COLO668 (cell line): Measurements from ENCODE around the gene REPIN1.

Experiments used
- DNase-seq: peaks from one replicate; lab custom pipeline; 2025; ENCODE audit not compliant: unreplicated experiment; lab: John Stamatoyannopoulos, UW

The REPIN1 gene

DNA sequence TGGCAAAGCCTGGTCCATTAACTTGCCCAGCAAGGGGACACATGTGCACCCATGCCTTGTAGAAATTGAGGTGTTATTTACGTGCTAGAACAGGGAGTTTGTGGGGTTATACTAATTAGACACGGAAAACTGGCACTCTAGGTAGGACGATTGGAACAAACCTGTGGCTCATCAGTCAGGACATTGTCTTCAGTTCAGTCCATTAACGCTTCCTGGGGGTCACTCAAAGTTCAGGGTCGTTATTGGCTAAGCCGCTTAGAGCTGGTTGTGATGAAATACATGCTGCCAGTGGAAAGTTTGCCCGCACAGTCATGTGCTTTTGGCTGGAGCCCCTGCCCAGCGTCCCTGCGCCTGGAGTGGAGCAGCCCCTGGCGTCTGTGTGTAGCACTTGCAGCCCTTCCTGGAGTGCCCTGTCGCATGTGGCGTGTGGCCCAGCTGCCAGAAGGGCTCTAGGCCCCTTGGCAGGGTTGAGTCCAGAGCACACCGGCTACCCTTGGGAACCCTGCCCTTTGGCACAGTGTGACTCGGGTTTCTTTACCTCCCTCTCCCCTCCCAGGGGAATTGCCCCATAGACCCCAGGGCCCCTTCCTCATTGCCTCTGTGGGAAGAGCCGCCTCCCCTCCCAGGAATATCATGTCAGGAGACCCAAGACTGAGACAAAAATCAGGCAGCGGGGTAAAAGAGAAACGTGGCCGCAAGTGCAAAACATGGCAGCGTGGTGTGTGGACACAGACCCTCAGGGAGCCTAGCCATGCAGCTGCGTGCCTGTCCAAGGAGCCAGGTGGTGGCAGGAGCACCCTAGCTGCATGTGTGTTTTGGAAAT is 20.3 kb downstream of the REPIN1 start:
- no peak for DNase-seq

DNA sequence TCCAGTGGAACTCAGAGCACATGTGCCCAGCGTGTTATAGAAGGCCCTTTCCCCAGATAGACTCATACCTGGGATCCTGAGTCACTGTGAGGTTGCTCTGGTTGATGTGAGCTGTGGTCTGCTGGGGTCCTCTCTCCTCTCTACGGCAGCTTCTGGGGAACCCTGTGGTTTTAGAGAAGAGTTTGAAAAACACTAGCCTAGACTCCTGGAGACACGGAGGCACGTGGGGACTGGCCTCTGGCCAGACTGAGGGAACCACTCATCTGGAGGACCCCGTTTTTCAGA is 20.9 kb downstream of the REPIN1 start:
- DNase-seq = no peak

- no peak for DNase-seq
Observed at GRCh38 chr7:150390205-150390604, 21.6 kb downstream of the REPIN1 start.

DNA sequence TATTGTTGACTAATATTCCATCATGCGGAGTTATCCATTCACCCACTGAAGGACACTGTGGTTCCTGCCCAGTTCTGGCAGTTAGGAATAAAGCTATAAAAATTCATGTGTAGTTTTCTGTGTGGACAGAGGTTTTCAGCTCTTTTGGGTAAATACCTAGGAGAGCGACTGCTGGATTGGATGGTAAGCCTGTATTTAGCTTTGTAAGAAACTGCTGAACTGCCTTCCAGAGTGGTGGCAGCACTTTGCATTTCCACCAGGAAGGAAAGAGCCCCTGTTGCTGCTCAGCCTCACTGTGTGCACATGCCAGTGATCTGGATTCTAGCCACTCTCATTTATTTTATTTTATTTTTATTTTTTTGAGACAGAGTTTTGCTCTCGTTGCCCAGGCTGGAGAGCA is 24.7 kb downstream of the REPIN1 start:
- no peak for DNase-seq

- no peak for DNase-seq
Observed at GRCh38 chr7:150396426-150396825, 27.8 kb downstream of the REPIN1 start.

GRCh38 chr7:150396851-150397260 is 28.2 kb downstream of the REPIN1 start:
- DNase-seq = no peak

- DNase-seq = no peak
Observed at GRCh38 chr7:150397346-150398107, 28.9 kb downstream of the REPIN1 start.

DNA sequence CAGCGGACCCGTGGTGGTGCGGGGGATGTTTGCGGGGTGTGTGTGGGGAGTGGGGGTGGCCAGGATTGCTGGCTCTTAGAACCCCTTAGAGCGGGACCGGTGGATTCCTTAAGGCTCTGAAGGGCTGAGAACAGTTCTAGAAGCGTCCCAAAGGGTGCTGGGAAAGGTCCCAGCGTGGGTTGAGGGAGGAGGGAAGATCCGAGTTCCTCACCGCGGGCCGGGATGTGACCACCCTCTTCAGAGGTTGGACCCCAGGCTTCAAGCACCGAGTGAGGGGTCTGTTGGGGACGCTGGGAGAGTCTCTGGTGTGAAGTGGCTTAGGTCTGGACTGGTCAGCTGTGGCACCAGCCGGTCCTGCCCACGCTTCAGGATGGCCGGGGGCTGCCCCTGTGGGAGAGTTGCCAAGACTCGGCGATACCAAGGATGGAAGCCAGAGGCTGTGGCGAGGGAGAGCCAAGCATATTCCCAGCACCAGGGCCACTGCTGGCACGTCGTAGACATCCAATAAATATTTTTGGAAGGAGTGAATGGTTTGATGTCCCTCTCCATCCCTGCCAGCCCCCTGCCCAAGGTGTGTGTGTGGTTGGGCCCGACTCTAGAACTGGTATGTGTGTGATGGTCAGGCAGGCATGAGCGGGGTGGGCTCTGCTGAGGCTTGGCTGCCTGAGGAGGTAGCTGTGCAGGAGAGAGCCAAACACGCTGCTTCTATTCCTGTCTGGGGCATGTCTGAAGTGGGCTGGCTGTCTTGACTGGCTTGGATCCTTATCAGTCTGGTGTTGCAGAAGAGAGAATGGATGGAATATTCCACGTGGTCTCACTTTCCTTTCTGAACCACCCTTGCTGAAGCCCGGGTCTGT is 29.7 kb downstream of the REPIN1 start:
- no peak for DNase-seq

DNA sequence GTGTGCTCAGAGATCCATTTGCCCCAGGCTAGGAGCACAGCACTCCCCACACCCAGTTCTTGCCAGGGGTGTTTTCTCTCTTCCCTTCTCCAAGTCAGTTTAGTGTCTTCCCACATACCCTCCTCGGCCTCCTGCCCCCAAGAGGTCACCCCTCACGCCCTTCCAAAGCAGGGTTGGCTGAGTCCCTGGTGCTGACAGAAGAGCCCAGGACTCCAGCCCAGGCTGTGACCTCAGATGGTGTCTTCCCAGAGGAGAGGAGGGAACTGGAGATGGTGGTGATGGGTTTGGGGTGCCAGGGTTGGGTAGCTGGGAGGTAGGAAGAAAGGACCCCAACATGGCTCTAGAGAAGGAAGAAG is 30.3 kb downstream of the REPIN1 start:
- DNase-seq = no peak

- no peak for DNase-seq
Observed at GRCh38 chr7:150399421-150400007, 30.9 kb downstream of the REPIN1 start.

DNA sequence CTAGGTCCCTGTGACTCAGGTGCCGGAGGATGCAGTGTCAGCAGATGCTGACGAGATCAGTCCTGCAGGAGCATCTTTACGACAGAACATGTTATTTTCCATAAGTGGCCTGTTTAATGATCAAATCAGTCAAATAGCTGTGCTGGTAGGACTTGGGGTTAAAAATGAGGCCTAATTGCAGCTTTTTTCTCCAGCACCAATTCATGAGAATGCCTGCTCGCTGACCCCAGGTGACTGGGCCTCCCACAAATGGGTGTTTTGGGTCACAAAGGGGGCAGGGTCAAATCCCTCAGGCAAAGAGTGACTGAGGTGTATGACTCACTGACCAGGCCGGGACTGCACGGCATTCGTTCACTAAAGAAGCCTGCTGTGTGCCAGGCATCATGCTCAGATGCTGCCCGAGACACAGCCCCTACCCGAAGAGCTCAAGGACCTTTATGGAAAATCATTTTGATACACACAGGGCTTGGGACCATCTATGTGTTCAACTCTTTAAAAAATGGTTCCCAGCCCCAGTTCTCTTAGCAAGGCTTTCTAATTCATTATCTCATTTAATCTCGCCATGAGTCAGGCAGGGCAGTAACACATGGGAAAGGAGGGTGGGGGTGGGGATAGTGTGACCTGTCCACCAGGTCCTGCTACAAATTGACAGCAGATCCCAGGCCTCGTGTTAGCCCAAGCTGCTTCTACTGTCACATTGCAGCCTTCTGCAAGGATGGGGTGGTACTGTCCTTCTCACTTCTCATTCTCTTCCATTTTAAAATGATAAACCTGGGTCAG is 31.6 kb downstream of the REPIN1 start:
- no peak for DNase-seq

DNA sequence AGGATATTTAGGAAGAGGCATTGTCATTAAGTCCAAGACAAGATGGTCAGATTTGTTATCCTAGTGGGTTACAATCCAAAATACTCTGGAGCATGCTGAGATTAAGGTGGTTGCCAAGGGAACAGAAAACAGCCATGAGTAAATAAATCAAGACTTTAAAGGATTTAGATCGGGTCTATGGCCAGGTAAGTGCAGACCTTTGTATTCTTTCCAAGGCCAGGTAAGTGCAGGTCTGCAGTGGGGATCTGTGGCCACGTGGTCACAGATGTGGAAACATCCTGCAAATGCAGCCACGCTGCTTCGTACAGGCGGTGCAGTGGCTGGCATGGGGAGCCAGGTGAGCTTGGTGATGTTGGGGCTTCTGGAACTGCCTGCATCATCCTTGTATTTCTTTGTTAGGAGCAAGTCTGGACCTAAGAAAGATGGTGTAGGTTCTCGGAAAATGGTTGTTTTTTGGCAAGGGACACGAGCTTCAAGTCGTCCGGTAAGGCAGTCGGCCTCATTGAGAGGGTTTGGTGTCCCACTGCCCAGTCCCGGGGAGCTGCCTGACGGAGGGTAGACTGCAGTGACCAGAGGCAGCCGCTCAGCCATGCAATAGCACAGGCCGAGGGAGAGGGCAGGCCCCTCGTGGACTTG is 32.3 kb downstream of the REPIN1 start:
- DNase-seq = no peak

- no peak for DNase-seq
Observed at GRCh38 chr7:150401424-150401790, 32.8 kb downstream of the REPIN1 start.

- DNase-seq = no peak
Observed at GRCh38 chr7:150401861-150402631, 33.4 kb downstream of the REPIN1 start.

GRCh38 chr7:150402671-150403321 is 34.2 kb downstream of the REPIN1 start:
- DNase-seq = no peak

DNA sequence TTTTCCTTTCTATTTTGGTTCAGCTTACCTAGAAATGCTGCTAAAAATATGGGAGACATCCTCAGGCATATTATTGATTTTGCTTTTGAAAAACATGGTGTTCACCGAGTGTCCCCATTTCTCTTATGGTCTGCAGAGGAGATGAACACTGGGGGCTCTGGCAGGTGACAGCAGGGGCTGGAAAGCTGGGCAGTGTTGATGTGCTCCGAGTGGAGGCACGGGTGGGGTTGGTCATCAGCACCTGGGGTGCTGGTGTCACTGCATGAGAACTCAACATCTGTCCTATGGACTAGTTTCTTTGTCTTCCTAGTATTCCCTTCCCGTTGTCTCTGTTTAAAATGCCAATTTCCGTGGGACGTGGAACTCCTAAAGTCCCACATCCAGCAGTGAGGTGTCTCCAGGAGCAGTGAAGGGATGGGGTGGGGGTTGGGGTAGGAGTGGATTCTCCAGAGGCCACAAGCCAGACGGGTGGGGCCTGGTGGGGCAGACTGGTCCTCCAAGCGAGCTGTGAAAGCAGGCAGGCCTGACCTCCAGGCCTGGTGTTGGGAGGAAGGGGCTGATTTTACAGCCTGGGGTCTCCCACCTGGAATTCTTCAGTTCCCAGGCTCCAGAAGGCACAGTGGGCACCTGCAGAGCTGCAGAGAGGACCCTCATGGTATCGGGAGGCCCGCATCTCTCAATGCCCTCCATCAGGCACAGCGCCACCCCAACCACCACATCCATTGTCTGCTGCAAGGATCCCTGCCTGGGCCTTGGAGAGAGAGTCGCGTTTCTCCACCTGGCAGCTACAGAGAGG is 35.0 kb downstream of the REPIN1 start:
- no peak for DNase-seq

DNA sequence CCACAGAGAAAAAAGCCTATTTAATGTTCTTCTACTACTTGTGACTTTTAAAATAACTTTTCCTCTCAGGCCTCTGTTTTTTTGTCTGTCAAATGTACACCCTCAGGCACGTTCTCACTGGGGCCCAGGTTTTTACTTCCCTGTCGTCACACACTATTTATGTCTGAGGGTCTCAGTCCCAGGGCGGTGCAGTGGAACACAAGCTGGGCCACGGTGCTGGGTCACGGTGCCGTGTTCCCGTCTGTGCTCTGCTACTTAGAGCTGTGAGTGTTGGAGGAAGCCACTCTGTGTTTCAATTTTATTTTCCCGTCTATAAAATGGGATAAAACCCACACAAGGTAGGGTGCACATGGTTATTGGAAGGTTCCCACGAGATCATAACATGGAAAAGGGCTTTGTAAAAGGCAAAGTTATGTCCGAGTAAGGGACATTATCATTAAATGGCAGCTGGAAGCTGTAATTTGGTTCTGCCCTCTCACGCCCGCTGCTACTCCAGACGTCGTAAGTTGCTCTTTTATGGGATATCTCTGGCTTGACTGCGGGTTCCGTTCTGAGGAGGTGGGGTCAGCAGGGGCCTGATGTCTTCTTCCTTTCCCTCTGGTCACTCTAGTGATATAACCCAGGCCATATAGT is 35.7 kb downstream of the REPIN1 start:
- DNase-seq = no peak
